NB4 (cell line): ENCODE measurements around the gene CDKAL1.

ENCODE experiments used
- DNase-seq: peaks from one replicate; pipeline ENCODE4 v3.0.0; 2010; ENCODE audit warnings: low read depth
- H3K4me3 ChIP-seq: one replicate; pipeline ENCODE4 v1.5.1; 2011; ENCODE audit warnings: mild to moderate bottlenecking, low read depth, low read length, moderate library complexity
- CTCF ChIP-seq: IDR thresholded peaks from one replicate; pipeline ENCODE4 v1.5.1; 2012; ENCODE audit warnings: low read depth, low read length
- MAX ChIP-seq: IDR thresholded peaks from 2 replicates; pipeline ENCODE4 v1.6.1; 2011; ENCODE audit warnings: low read depth, low read length
- MYC ChIP-seq: IDR thresholded peaks from 2 replicates; pipeline ENCODE4 v1.6.1; 2011; ENCODE audit warnings: low read depth, low read length
- POLR2A ChIP-seq: IDR thresholded peaks from 2 replicates; pipeline ENCODE4 v1.6.1; 2011; ENCODE audit warnings: mild to moderate bottlenecking; ENCODE audit not compliant: insufficient read length; ENCODE audit errors: extremely low read depth

Gene CDKAL1

GRCh38 chr6:20699402-20699801 lies 165.1 kb downstream of the CDKAL1 start:
- TF ChIP-seq CTCF (no peak), MAX (no peak), MYC (no peak), POLR2A (no peak)
- no peak for DNase-seq
- H3K4me3 ChIP-seq: no peak overlapping the region

- TF ChIP-seq MYC: no peak
- no peak for TF ChIP-seq CTCF
- TF ChIP-seq MAX: no peak
- TF ChIP-seq POLR2A: no peak
- no peak overlapping the region for H3K4me3 ChIP-seq
Measured at GRCh38 chr6:20700375-20700774, 166.1 kb downstream of the CDKAL1 start.

GRCh38 chr6:20702366-20702765 lies 168.1 kb downstream of the CDKAL1 start:
- no peak for DNase-seq
- no peak overlapping the region for H3K4me3 ChIP-seq
- no peak for TF ChIP-seq MAX
- TF ChIP-seq POLR2A: no peak
- no peak for TF ChIP-seq CTCF

More at GRCh38 chr6:20700375-20700774, 166.1 kb downstream of the CDKAL1 start:
- no peak for DNase-seq

GRCh38 chr6:20703049-20703448 lies 168.8 kb downstream of the CDKAL1 start:
- TF ChIP-seq MYC (no peak), POLR2A (no peak)
- H3K4me3 ChIP-seq: no peak overlapping the region
- no peak for DNase-seq

- no peak for DNase-seq
- H3K4me3 ChIP-seq: no peak overlapping the region
- TF ChIP-seq MYC (no peak), POLR2A (no peak), CTCF (no peak), MAX (no peak)
Measured at GRCh38 chr6:20704325-20705025, 170.2 kb downstream of the CDKAL1 start.

- DNase-seq: no peak
- TF ChIP-seq CTCF (no peak), MAX (no peak), MYC (no peak), POLR2A (no peak)
Measured at GRCh38 chr6:20705741-20706140, 171.5 kb downstream of the CDKAL1 start.

More at GRCh38 chr6:20705741-20706140, 171.5 kb downstream of the CDKAL1 start:
- no peak overlapping the region for H3K4me3 ChIP-seq
